ENCODE data around the gene GALNT17. TPM values are rescaled to one million over a fixed set of nuclear protein-coding genes. Genes with fewer than 3 reads are reported as not detected.

The GALNT17 gene
- total RNA-seq, 1 experiment from 2014 or later: not detected

DNA sequence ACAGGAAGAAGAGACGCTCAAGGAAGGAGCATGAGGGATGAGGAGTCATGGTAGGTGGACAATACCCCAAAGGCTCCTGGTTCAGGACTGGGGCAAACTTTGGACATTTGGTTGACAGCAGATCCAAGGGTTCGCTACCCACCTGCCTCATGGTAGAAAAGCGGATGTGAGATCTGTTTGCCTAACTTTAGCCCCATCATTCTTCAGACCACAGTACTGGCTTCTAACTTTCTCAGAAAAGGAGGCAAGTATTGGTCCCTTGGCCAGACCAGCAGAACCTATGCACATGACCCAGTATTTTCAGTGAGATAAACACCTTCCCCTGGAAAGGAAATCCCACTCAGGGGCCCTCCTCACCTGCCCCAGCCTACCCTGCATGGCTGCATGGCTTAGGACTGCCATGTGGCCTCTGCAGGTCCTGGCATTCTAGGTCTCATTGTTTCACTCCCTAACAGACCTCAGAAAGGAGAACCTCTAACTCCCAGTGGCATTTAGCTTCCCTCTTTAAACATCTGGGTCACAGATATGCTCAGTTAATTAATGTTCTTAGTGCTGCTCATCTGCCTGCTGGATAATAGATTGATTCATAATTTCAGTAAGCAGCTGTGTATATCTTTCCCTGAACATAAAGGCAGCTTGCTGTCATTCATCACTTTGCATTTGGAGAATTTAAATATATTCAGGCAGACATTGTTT, 574.1 kb downstream of the GALNT17 start:
- no peak overlapping the region for H3K4me3 Mint-ChIP-seq (ENCODE audit: unreplicated experiment)
- no peak overlapping the region for H3K27ac Mint-ChIP-seq (ENCODE audit: low read depth, unreplicated experiment)
- intact Hi-C loops (cut with micrococcal nuclease): no loop called here
- ChIA-PET POLR2A (no interaction called here), CTCF (interaction anchor here (0.7 kb wide), 1 partner anchor 27 kb away, joined by 3 read pairs; no protein-coding TSS in a partner anchor)
- H3K27me3 Mint-ChIP-seq (ENCODE audit: insufficient read depth, unreplicated experiment): peaks cover 16% of the 10 kb centered on the region
- H3K36me3 Mint-ChIP-seq (ENCODE audit: insufficient read depth, unreplicated experiment): no peaks in the 10 kb centered on the region
- DNase-seq (ENCODE audit: unreplicated experiment): no peak
- BruUV-seq (replicated peaks): no TSS peak
- TF ChIP-seq, protein P1, sequence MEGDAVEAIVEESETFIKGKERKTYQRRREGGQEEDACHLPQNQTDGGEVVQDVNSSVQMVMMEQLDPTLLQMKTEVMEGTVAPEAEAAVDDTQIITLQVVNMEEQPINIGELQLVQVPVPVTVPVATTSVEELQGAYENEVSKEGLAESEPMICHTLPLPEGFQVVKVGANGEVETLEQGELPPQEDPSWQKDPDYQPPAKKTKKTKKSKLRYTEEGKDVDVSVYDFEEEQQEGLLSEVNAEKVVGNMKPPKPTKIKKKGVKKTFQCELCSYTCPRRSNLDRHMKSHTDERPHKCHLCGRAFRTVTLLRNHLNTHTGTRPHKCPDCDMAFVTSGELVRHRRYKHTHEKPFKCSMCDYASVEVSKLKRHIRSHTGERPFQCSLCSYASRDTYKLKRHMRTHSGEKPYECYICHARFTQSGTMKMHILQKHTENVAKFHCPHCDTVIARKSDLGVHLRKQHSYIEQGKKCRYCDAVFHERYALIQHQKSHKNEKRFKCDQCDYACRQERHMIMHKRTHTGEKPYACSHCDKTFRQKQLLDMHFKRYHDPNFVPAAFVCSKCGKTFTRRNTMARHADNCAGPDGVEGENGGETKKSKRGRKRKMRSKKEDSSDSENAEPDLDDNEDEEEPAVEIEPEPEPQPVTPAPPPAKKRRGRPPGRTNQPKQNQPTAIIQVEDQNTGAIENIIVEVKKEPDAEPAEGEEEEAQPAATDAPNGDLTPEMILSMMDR (IDR thresholded peaks at IDR 0.05; ENCODE audit: unreplicated experiment): no peak
- peaks cover 21% of the 10 kb centered on the region for H3K9me3 Mint-ChIP-seq (ENCODE audit: unreplicated experiment)
- no peaks in the 10 kb centered on the region for H3K4me1 Mint-ChIP-seq (ENCODE audit: insufficient read depth, unreplicated experiment)

DNA sequence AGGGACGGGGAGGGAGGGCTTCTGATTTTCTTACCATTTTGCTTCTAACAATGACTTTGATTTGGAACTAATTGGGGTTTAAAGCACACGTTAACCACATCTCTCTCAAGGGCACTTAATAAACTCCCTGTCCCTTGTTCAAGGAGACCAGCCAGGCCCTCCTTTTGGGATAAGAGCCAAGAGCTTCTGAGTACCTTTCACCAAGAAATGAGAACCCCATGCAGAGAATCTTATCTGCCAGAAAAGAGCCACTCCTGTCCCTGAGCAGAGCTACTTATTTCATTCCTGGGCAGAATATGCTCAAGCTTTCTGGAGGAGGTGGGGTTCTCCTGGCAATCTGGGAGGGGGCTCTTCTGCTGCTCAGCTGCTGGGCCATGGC, 574.6 kb downstream of the GALNT17 start:
- ChIA-PET CTCF (interaction anchor here (0.7 kb wide), 1 partner anchor 27 kb away, joined by 3 read pairs; no protein-coding TSS in a partner anchor), POLR2A (no interaction called here)
- Mint-ChIP-seq H3K27ac (ENCODE audit: low read depth, unreplicated experiment) (no peak overlapping the region), H3K4me1 (ENCODE audit: insufficient read depth, unreplicated experiment) (no peaks in the 10 kb centered on the region), H3K9me3 (ENCODE audit: unreplicated experiment) (peaks cover 26% of the 10 kb centered on the region), H3K27me3 (ENCODE audit: insufficient read depth, unreplicated experiment) (peaks cover 21% of the 10 kb centered on the region), H3K36me3 (ENCODE audit: insufficient read depth, unreplicated experiment) (no peaks in the 10 kb centered on the region), H3K4me3 (ENCODE audit: unreplicated experiment) (no peak overlapping the region)
- BruUV-seq (replicated peaks): no TSS peak
- intact Hi-C loops (cut with micrococcal nuclease): no loop called here
- DNase-seq (ENCODE audit: unreplicated experiment): no peak
- TF ChIP-seq, protein P1 (IDR thresholded peaks at IDR 0.05; ENCODE audit: unreplicated experiment): no peak

DNA sequence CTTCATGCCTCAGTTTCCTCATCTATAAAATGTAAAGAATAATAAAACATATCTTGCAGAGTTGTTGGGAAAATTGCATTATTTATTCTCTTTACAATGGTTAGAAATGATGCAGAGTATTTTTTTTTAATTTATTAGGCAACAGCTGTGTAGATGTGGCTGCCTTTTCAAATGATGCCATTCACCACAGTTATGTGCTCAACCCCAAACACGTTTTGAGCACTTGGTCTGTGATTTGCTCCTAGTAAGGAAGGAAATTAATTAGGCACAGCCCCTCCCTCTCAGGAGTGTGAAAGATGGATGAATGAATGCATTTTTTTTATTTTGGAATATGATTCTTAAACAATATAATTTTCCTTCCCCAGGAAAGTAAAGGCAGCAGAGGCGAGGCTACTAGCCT, 575.1 kb downstream of the GALNT17 start:
- TF ChIP-seq, protein P1 (IDR thresholded peaks at IDR 0.05; ENCODE audit: unreplicated experiment): no peak
- Mint-ChIP-seq H3K27ac (ENCODE audit: low read depth, unreplicated experiment) (no peak overlapping the region), H3K9me3 (ENCODE audit: unreplicated experiment) (peaks cover 28% of the 10 kb centered on the region), H3K36me3 (ENCODE audit: insufficient read depth, unreplicated experiment) (no peaks in the 10 kb centered on the region), H3K27me3 (ENCODE audit: insufficient read depth, unreplicated experiment) (peaks cover 26% of the 10 kb centered on the region), H3K4me3 (ENCODE audit: unreplicated experiment) (no peak overlapping the region), H3K4me1 (ENCODE audit: insufficient read depth, unreplicated experiment) (no peaks in the 10 kb centered on the region)
- no peak for DNase-seq (ENCODE audit: unreplicated experiment)
- POLR2A ChIA-PET: no interaction called here
- CTCF ChIA-PET: no interaction called here
- intact Hi-C loops (cut with micrococcal nuclease): no loop called here
- BruUV-seq (replicated peaks): no TSS peak

DNA sequence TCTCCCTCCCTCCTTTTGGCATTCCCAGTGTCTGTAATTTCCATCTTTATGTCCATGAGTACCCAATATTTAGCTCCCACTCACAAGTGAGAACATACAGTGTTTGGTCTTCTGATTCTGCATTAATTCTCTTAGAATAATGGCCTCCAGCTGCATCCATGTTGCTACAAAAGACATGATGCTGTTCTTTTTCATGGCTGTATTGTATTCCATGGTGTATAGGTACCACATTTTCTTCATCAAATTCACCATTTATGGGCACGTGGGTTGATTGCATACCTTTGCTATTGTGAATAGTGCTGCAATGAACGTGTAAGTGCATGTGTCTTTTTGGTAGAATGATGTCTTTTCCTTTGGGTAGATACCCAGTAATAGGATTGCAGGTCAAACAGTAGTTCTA, 576.8 kb downstream of the GALNT17 start:
- TF ChIP-seq, protein P1 (IDR thresholded peaks at IDR 0.05; ENCODE audit: unreplicated experiment): no peak
- ChIA-PET POLR2A (no interaction called here), CTCF (no interaction called here)
- peaks cover 22% of the 10 kb centered on the region for H3K27me3 Mint-ChIP-seq (ENCODE audit: insufficient read depth, unreplicated experiment)
- DNase-seq (ENCODE audit: unreplicated experiment): no peak
- H3K36me3 Mint-ChIP-seq (ENCODE audit: insufficient read depth, unreplicated experiment): no peaks in the 10 kb centered on the region
- no peak overlapping the region for H3K27ac Mint-ChIP-seq (ENCODE audit: low read depth, unreplicated experiment)
- intact Hi-C loops (cut with micrococcal nuclease): no loop called here
- no peaks in the 10 kb centered on the region for H3K4me1 Mint-ChIP-seq (ENCODE audit: insufficient read depth, unreplicated experiment)
- BruUV-seq (replicated peaks): no TSS peak
- no peak overlapping the region for H3K4me3 Mint-ChIP-seq (ENCODE audit: unreplicated experiment)
- peaks cover 19% of the 10 kb centered on the region for H3K9me3 Mint-ChIP-seq (ENCODE audit: unreplicated experiment)

Measured in MCF 10A (cell line).